Activated naive CD4-positive, alpha-beta T cell treated with anti-CD3 and anti-CD28 coated beads, Interleukin-2, amount 50 U/mL, for 72 hours (primary cell): Measurements from ENCODE around the gene GGT5. TPM values are rescaled to one million over a fixed set of nuclear protein-coding genes. Genes with fewer than 3 reads are reported as not detected.

Experiments
- ATAC-seq, 2 donors: fragments of 150-1000 bp; cut with Tn5 transposase; 2 replicates each; pipeline ENCODE4 v1.10.0; 2021; ENCODE audit warnings: mild to moderate bottlenecking in 2 of 2, moderate library complexity in 2 of 2
- DNase-seq, 2 donors: peaks; one replicate each; pipeline ENCODE4 v3.0.0; 2021 to 2022; ENCODE audit warnings: low spot score in 2 of 2
- H3K27ac Mint-ChIP-seq, 2 donors: one replicate each; pipeline ENCODE4 v1.8.0; 2022; ENCODE audit warnings: mild to moderate bottlenecking in 2 of 2, mixed read lengths in 2 of 2
- H3K36me3 Mint-ChIP-seq, 2 donors: one replicate each; pipeline ENCODE4 v1.8.0; 2022; ENCODE audit warnings: mixed read lengths in 2 of 2
- H3K9me3 Mint-ChIP-seq, 2 donors: one replicate each; pipeline ENCODE4 v1.8.0; 2022; ENCODE audit warnings: mixed read lengths in 2 of 2
- total RNA-seq, 2 donors: library from RNA; stranded (reverse); gene quantifications; one replicate each; pipeline ENCODE4 v1.2.3, GENCODE V29; 2022

The GGT5 gene
- total RNA-seq, 2 donors from 2014 or later, result 0.14 to 0.54 TPM

DNA sequence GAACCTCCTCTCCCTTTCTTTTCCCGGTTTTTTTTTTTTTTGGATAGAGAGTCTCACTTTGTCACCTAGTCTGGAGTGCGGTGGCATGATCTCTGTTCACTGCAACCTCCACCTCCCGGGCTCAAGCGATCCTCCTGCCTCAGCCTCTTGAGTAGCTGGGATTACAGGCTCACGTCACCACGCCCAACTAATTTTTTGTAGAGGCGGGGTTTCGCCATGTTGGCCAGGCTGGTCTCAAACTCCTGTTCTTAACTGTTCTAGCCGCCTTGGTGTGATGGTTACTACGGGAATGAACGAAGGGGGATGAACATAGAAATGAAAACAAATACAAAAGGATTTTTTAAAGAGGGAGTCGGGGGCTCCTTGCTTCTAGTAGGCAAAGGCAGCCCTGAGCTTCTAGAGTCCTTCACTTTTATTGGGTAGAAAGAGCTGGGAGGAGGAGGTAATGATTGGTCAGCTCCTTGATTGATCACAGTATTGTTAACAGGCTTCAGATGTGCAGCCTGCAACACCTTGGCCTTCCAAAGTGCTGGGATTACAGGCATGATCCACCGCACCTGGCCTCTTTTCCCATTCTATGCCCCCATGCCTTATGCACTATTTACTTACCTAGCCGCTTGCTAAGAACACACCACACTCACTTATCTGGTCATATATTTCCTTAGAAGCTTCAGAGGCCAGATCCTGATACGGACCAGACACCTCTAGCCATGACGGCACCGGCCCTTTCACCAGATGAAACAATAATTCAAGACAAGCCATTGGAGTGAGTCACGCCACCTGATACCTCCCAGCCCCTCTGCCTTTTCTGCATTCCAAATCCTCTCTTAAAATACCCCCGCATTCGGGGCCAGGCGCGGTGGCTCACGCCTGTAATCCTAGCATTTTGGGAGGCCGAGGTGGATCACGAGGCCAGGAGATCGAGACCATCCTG lies 42.9 kb downstream of the GGT5 start:
- Mint-ChIP-seq H3K9me3 (no peaks in the 10 kb centered on the region), H3K36me3 (no peaks in the 10 kb centered on the region), H3K27ac (no peak overlapping the region)
- DNase-seq (no peak), ATAC-seq (no peak)

DNA sequence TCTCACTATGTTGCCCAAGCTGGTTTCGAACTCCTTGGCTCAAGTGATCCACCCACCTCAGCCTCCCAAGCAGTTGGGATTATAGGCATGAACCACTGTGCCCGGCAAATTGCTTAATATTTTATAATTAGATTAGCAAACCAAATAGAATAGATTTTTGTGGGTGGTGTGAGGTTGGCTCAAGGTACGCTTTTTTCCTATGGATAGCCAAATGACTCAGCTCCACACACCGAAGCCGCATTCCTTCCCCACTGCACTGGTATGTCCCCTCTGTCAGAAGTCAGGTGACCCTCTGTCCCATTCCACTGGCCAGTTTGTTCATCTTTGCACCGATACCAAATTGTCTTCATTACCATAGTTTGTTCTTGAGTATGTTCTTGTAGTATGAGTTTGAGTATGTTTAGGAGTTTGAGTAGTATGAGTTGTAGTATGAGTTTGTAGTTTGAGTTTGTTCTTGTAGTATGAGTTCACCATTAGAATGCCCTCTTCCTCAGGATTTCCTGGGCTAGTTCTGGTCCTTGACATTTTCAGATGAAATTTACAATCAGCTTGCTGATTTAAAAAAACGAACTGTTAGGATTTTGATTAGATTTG lies 44.2 kb downstream of the GGT5 start:
- ATAC-seq (peak in 1 of 2 donors; percentile 28), DNase-seq (no peak)
- Mint-ChIP-seq H3K9me3 (no peaks in the 10 kb centered on the region), H3K36me3 (no peaks in the 10 kb centered on the region), H3K27ac (no peak overlapping the region)

DNA sequence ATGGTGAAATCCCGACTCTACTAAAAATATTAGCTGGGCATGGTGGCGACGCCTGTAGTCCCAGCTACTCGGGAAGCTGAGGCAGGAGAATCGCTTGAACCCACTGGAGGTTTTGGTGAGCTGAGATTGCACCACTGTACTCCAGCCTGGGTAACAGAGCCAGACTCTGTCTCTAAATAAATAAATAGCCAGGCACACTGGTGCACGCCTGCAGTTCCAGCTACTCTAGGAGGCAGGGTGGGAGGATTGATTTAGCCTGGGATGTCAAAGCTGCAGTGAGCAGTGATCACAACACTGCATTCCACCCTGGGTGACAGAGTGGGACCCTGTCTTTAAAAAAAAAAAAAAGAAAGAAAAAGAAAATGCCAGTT lies 46.2 kb downstream of the GGT5 start:
- ATAC-seq (no peak), DNase-seq (no peak)
- Mint-ChIP-seq H3K27ac (no peak overlapping the region), H3K9me3 (no peaks in the 10 kb centered on the region), H3K36me3 (no peaks in the 10 kb centered on the region)

GRCh38 chr22:24191893-24192292 lies 53.0 kb downstream of the GGT5 start:
- H3K9me3 Mint-ChIP-seq, result no peaks in the 10 kb centered on the region
- H3K27ac Mint-ChIP-seq, result no peak overlapping the region
- DNase-seq (no peak), ATAC-seq (no peak)
- no peaks in the 10 kb centered on the region for H3K36me3 Mint-ChIP-seq

DNA sequence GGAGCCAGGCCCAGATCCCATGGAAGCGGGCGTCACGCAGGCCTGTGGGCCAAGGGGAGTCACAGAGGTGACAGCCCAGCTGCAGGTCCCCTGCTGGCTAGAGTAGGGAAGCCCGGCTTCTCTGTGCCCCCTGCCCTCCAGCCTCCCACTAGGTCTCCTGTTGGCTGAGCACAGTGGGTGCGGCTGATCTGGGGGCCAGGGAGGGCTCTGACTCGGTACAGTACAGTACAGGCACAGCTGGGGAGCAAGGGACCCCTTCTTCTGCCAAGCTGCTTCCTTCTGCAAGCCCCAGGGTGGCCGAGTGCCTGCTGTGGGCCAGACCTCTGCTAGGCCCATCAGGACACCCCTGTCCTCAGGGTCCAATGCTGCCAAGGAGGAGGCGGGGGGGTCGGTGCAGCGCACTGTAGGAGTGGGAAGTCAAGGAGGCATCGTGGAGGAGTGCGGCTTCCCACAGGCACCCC lies 53.5 kb downstream of the GGT5 start:
- no peaks in the 10 kb centered on the region for H3K36me3 Mint-ChIP-seq
- DNase-seq (no peak), ATAC-seq (no peak)
- H3K9me3 Mint-ChIP-seq, result no peaks in the 10 kb centered on the region
- H3K27ac Mint-ChIP-seq, result peak overlapping the region in 1 of 2 donors; percentile 16

DNA sequence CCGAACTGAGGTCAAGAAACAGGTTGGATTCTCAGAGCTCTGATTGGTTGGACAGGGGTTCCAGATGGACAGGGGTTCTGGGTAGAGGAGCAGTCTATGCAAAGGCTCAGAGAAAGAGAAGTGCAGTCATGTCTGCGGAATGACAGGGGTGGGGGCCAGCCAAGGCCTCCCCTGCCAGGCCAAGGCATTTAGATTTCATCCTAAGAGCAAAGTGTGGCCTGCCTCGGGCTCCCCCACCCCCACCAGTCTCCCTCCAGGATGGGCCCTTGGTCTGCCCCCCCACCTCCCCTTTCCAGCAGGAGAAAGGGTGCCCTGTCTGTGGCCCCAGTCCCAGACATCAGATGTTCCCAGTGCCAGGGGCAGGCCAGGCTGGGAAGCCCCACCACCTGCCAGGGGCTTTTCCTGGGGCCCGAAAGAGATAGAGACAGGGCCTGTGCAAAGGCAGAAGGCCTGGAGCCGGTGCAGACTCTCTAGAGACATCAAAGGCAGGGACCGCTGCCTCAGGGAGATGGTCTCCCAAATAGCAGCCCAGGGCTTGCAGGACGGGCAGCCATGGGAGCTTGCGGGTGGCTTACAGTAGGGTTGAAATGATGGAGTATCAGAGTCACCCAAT lies 54.2 kb downstream of the GGT5 start:
- no peaks in the 10 kb centered on the region for H3K9me3 Mint-ChIP-seq
- no peaks in the 10 kb centered on the region for H3K36me3 Mint-ChIP-seq
- DNase-seq (no peak), ATAC-seq (no peak)
- peak overlapping the region in 1 of 2 donors; percentile 30 for H3K27ac Mint-ChIP-seq

GRCh38 chr22:24190159-24190540 lies 54.7 kb downstream of the GGT5 start:
- Mint-ChIP-seq H3K9me3 (no peaks in the 10 kb centered on the region), H3K27ac (peak overlapping the region in 1 of 2 donors; percentile 30), H3K36me3 (no peaks in the 10 kb centered on the region)
- no peak for ATAC-seq
- no peak for DNase-seq

- Mint-ChIP-seq H3K27ac (peak overlapping the region in 1 of 2 donors; percentile 74), H3K9me3 (no peaks in the 10 kb centered on the region), H3K36me3 (no peaks in the 10 kb centered on the region)
- ATAC-seq, result peak; percentile 66 to 79
- DNase-seq, result peak in 1 of 2 donors; percentile 62
Measured at GRCh38 chr22:24189249-24190158, 55.4 kb downstream of the GGT5 start.

- H3K27ac Mint-ChIP-seq, result peak overlapping the region in 1 of 2 donors; percentile 74
- ATAC-seq, result no peak
Measured at GRCh38 chr22:24188705-24189248, 56.1 kb downstream of the GGT5 start.

GRCh38 chr22:24187731-24188644 lies 56.9 kb downstream of the GGT5 start:
- no peak overlapping the region for H3K27ac Mint-ChIP-seq
- DNase-seq (no peak), ATAC-seq (no peak)
- H3K36me3 Mint-ChIP-seq, result no peaks in the 10 kb centered on the region
- H3K9me3 Mint-ChIP-seq, result no peaks in the 10 kb centered on the region

More at GRCh38 chr22:24188705-24189248, 56.1 kb downstream of the GGT5 start:
- no peaks in the 10 kb centered on the region for H3K36me3 Mint-ChIP-seq
- no peaks in the 10 kb centered on the region for H3K9me3 Mint-ChIP-seq
- DNase-seq, result no peak

GRCh38 chr22:24186892-24187670 lies 57.8 kb downstream of the GGT5 start:
- ATAC-seq (no peak), DNase-seq (no peak)
- Mint-ChIP-seq H3K27ac (no peak overlapping the region), H3K36me3 (no peaks in the 10 kb centered on the region), H3K9me3 (no peaks in the 10 kb centered on the region)

GRCh38 chr22:24186352-24186740 lies 58.5 kb downstream of the GGT5 start:
- Mint-ChIP-seq H3K36me3 (no peaks in the 10 kb centered on the region), H3K9me3 (no peaks in the 10 kb centered on the region), H3K27ac (no peak overlapping the region)
- no peak for ATAC-seq
- no peak for DNase-seq

DNA sequence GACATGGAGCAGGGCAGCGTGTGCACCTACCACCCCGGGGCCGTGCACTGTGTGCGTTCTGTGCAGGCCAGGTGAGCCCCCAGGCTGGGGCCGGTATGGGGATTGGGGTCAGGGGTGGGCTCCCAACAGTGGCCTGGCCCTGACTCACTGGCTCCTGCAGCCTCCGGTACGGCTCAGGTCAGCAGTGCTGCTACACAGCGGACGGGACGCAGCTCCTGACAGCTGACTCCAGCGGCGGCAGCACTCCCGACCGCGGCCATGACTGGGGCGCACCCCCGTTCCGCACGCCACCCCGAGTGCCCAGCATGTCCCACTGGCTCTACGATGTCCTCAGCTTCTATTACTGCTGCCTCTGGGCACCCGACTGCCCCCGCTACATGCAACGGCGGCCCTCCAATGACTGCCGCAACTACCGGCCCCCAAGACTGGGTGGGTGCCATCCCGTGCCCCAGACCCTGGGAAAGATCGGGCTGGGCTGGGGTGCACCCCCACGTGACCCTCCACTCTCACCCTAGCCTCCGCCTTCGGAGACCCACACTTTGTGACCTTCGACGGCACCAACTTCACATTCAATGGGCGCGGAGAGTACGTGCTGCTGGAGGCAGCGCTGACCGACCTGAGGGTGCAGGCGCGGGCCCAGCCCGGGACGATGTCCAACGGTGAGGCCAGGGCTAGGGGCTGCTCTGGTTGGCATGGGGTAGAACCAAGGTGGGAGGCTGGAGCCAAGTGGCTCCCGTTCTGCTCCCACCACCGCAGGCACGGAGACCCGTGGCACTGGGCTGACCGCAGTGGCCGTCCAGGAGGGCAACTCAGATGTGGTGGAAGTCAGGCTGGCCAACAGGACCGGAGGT lies 59.2 kb downstream of the GGT5 start:
- ATAC-seq, result no peak
- Mint-ChIP-seq H3K9me3 (no peaks in the 10 kb centered on the region), H3K27ac (peak overlapping the region in 1 of 2 donors; percentile 29), H3K36me3 (no peaks in the 10 kb centered on the region)
- DNase-seq, result no peak

GRCh38 chr22:24185001-24185500 lies 59.8 kb downstream of the GGT5 start:
- Mint-ChIP-seq H3K27ac (no peak overlapping the region), H3K36me3 (no peaks in the 10 kb centered on the region), H3K9me3 (no peaks in the 10 kb centered on the region)
- DNase-seq (peak in 1 of 2 donors; percentile 47), ATAC-seq (no peak)
